OCI-LY7 (cell line): ENCODE data around the gene CAV3. TPM values are rescaled to one million over a fixed set of nuclear protein-coding genes. Genes with fewer than 3 reads are reported as not detected.

Source experiments
- BruUV-seq: library from RNA; stranded (reverse); fragments of 400-500 nt; replicated peaks from 2 replicates; lab custom pipeline; 2021; lab: Mats Ljungman, UMichigan
- CTCF ChIA-PET: fragments of 300-600 bp; sonication (Branson Sonifier 250); formaldehyde crosslinking; loops from one replicate; lab custom pipeline; 2022; ENCODE audit warnings: antibody characterized with exemption; ENCODE audit not compliant: unreplicated experiment; lab: Charles Lee
- POLR2A ChIA-PET: fragments of 300-600 bp; sonication (Branson Sonifier 250); formaldehyde crosslinking; loops from one replicate; lab custom pipeline; 2022; ENCODE audit warnings: antibody characterized with exemption; lab: Charles Lee
- DNase-seq: peaks from one replicate; pipeline ENCODE4 v3.0.0-alpha.2; 2015; ENCODE audit warnings: low spot score
- H2AFZ ChIP-seq: fragments of 200-600 bp; sonication (generic), shearing (Covaris generic); 2 replicates; pipeline ENCODE4 v1.6.1; 2014; ENCODE audit warnings: mild to moderate bottlenecking, antibody characterized with exemption, low read length, moderate library complexity
- H3K27ac ChIP-seq: fragments of 200-600 bp; sonication (generic); 2 replicates; pipeline ENCODE4 v1.5.1; 2014; ENCODE audit warnings: mixed run types, low read depth, mild to moderate bottlenecking, moderate library complexity, low read length, inconsistent platforms; ENCODE audit not compliant: poor library complexity, severe bottlenecking
- H3K36me3 ChIP-seq: fragments of 200-600 bp; sonication (generic); 2 replicates; pipeline ENCODE4 v1.6.1; 2014; ENCODE audit warnings: mild to moderate bottlenecking, antibody characterized with exemption, low read length, moderate library complexity, mixed read lengths; ENCODE audit not compliant: insufficient read depth
- H3K4me1 ChIP-seq: fragments of 200-600 bp; sonication (generic); 2 replicates; pipeline ENCODE4 v1.5.1; 2014; ENCODE audit warnings: mild to moderate bottlenecking, low read length; ENCODE audit not compliant: insufficient read depth, poor library complexity, severe bottlenecking
- H3K4me2 ChIP-seq: fragments of 200-600 bp; sonication (generic); 2 replicates; pipeline ENCODE4 v1.6.1; 2014; ENCODE audit warnings: mild to moderate bottlenecking, low read length
- H3K4me3 ChIP-seq: fragments of 200-600 bp; sonication (generic); 2 replicates; pipeline ENCODE4 v1.5.1; 2014; ENCODE audit warnings: mild to moderate bottlenecking, low read depth, low read length; ENCODE audit not compliant: poor library complexity, severe bottlenecking
- H3K79me2 ChIP-seq: fragments of 200-600 bp; sonication (generic); 2 replicates; pipeline ENCODE4 v1.6.1; 2016; ENCODE audit warnings: low read depth, mild to moderate bottlenecking, low read length, moderate library complexity, mixed read lengths; ENCODE audit not compliant: insufficient read depth
- H3K9me2 ChIP-seq: fragments of 200-600 bp; sonication (generic); 2 replicates; pipeline ENCODE4 v1.6.1; 2016; ENCODE audit warnings: mild to moderate bottlenecking, low read length, mixed read lengths; ENCODE audit not compliant: insufficient read depth
- H3K9me3 ChIP-seq: fragments of 200-600 bp; sonication (generic); 2 replicates; pipeline ENCODE4 v1.6.1; 2014; ENCODE audit warnings: mild to moderate bottlenecking, mixed run types, low read length, mixed read lengths
- H4K20me1 ChIP-seq: fragments of 200-600 bp; sonication (generic); 2 replicates; pipeline ENCODE4 v1.6.1; 2014; ENCODE audit warnings: mild to moderate bottlenecking, antibody characterized with exemption, low read length, moderate library complexity, mixed read lengths; ENCODE audit not compliant: insufficient read depth
- CTCF ChIP-seq: fragments of 200-600 bp; sonication (generic); conservative IDR thresholded peaks from 2 replicates; pipeline ENCODE4 v1.5.1; 2014; ENCODE audit warnings: mild to moderate bottlenecking, antibody characterized with exemption, low read length, moderate library complexity, mixed read lengths
- EZH2phosphoT487 ChIP-seq: fragments of 200-600 bp; sonication (generic); IDR thresholded peaks from 2 replicates; pipeline ENCODE4 v1.6.1; 2018; ENCODE audit warnings: low read depth, borderline replicate concordance, mild to moderate bottlenecking, mixed run types, antibody characterized with exemption, low read length, moderate library complexity, mixed read lengths
- intact Hi-C: fragments of 100-400 bp; cut with micrococcal nuclease; formaldehyde crosslinking; loops from one replicate; pipeline ENCODE4 v1.10.0; 2022; ENCODE audit not compliant: unreplicated experiment
- total RNA-seq, 2 experiments: library from RNA; depleted of rRNA in 1 of 2; stranded (reverse); fragments of >200 nt in 1 of 2; shearing (Covaris generic) in 1 of 2; gene quantifications; 2 replicates each; pipeline ENCODE4 v1.2.3, GENCODE V29; 2014 to 2022

The CAV3 gene
- total RNA-seq, 2 experiments from 2014 or later, result not detected

- Histone ChIP-seq H4K20me1 (no peaks in the 10 kb centered on the region), H3K9me3 (no peaks in the 10 kb centered on the region), H3K4me3 (no peak overlapping the region), H3K4me1 (no peaks in the 10 kb centered on the region), H2AFZ (no peak overlapping the region), H3K79me2 (no peaks in the 10 kb centered on the region), H3K27ac (no peak overlapping the region), H3K9me2 (no peaks in the 10 kb centered on the region), H3K36me3 (no peaks in the 10 kb centered on the region), H3K4me2 (0 out of 2 replicates have a peak overlapping the region, but pooled peaks have one; percentile 43)
- ChIA-PET CTCF (no interaction called here), POLR2A (no interaction called here)
- intact Hi-C loops, result no loop called here
- no TSS peak for BruUV-seq
- TF ChIP-seq CTCF, result no peak
- no peak for TF ChIP-seq EZH2phosphoT487
- no peak for DNase-seq
Measured at GRCh38 chr3:8768364-8769087, 34.9 kb downstream of the CAV3 start.

- CTCF ChIA-PET, result interaction anchor here (0.7 kb wide), 1 partner anchor 533 kb away, joined by 3 read pairs; no protein-coding TSS in a partner anchor
- Histone ChIP-seq H3K4me2 (peak within 1 kb of the TSS; percentile 43), H3K79me2 (no peaks in the 10 kb centered on the region), H3K9me2 (no peaks in the 10 kb centered on the region), H3K4me1 (no peaks in the 10 kb centered on the region), H4K20me1 (no peaks in the 10 kb centered on the region), H3K36me3 (no peaks in the 10 kb centered on the region), H3K4me3 (peak within 1 kb of the TSS; percentile 15), H2AFZ (no peak within 1 kb of the TSS), H3K9me3 (no peaks in the 10 kb centered on the region), H3K27ac (no peak within 1 kb of the TSS)
- no TSS peak for BruUV-seq
- intact Hi-C loops, result no loop called here
- DNase-seq, result peak; percentile 54
- TF ChIP-seq EZH2phosphoT487 (no peak), CTCF (peak; percentile 97)
- POLR2A ChIA-PET, result no interaction called here
Measured at GRCh38 chr3:8769088-8769822, 35.7 kb downstream of the CAV3 start, which contains the start of gene OXTR. OXTR (minus strand) TSS chr3:8769613; CDS start chr3:8768187, 1,426 bp downstream.
